ENCODE data around the gene FAM47E.
"Not testable (repeated sequence)": the region's sequence is repeated elsewhere in the genome, so short reads cannot be mapped to it uniquely, and the experiment has no call there.

Gene FAM47E

DNA sequence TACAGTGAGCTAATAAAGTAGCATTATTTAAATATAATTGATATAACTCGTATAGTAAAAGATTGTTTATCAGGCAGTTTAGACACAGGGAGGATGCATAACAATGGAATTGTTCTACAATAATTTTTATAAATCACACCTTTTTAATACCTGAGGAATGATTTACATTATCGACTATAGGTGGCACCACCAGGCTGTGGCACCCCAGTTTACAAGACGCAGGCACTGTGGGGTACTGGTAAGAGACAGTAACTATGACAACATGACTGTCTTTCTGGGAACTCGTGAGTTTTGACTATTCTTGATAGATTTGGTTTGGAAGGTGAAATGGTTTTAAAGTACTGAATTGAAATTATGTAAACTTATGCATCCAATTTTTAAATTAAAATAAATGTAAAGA is 27.9 kb downstream of the FAM47E start:
- no peak overlapping the region for H3K23ac ChIP-seq (ENCODE audit: low read length in 2 of 2)
- H3K4me3 ChIP-seq (ENCODE audit: insufficient read depth in 1 of 2, low read depth in 1 of 2, low read length in 2 of 2) = no peak overlapping the region
- H3K4me2 ChIP-seq (ENCODE audit: low read length, poor library complexity, severe bottlenecking) = no peak overlapping the region
- H3K4ac ChIP-seq (ENCODE audit: low read depth in 1 of 2, low read length in 2 of 2) = no peak overlapping the region
- DNase-seq = no peak
- H2BK5ac ChIP-seq (ENCODE audit: low read depth, low read length, poor library complexity, severe bottlenecking) = no peak overlapping the region
- no peak overlapping the region for H2BK120ac ChIP-seq (ENCODE audit: low read depth, low read length)
- no peak overlapping the region for H3K14ac ChIP-seq (ENCODE audit: low read length in 2 of 2)
- H2AFZ ChIP-seq (ENCODE audit: low read depth, low read length) = no peak overlapping the region
- H2BK15ac ChIP-seq (ENCODE audit: low read depth, poor library complexity, severe bottlenecking) = no peak overlapping the region
- no peak overlapping the region for H3K18ac ChIP-seq (ENCODE audit: low read depth in 1 of 2, low read length in 2 of 2)
- H3K27me3 ChIP-seq (ENCODE audit: control insufficient read depth in 1 of 2, insufficient read depth in 1 of 2, low read length in 2 of 2) = peaks cover 2 to 4% of the 10 kb centered on the region in 2 experiments
- WGBS = 77% methylated on average over 2 of the region's 4 CpGs
- no peak overlapping the region for H3K9ac ChIP-seq (ENCODE audit: low read length)
- H4K8ac ChIP-seq (ENCODE audit: low read length) = no peak overlapping the region
- no peaks in the 10 kb centered on the region for H3K36me3 ChIP-seq (ENCODE audit: control insufficient read depth in 1 of 2, insufficient read depth in 2 of 2, low read depth in 1 of 2, low read length in 2 of 2)
- no peak overlapping the region for H2AK5ac ChIP-seq (ENCODE audit: low read length, severe bottlenecking)
- H3K27ac ChIP-seq (ENCODE audit: low read length, poor library complexity, severe bottlenecking) = no peak overlapping the region
- no peak overlapping the region for H2BK12ac ChIP-seq (ENCODE audit: low read length in 2 of 2)
- no peak overlapping the region for H4K91ac ChIP-seq (ENCODE audit: low read length)
- H3K9me3 ChIP-seq (ENCODE audit: control insufficient read depth, low read length) = no peaks in the 10 kb centered on the region
- H3K4me1 ChIP-seq (ENCODE audit: control insufficient read depth, insufficient read depth, low read depth, low read length) = peaks cover 1% of the 10 kb centered on the region
- no peaks in the 10 kb centered on the region for H3K79me1 ChIP-seq (replicated peaks; ENCODE audit: low read length, poor library complexity, severe bottlenecking)

DNA sequence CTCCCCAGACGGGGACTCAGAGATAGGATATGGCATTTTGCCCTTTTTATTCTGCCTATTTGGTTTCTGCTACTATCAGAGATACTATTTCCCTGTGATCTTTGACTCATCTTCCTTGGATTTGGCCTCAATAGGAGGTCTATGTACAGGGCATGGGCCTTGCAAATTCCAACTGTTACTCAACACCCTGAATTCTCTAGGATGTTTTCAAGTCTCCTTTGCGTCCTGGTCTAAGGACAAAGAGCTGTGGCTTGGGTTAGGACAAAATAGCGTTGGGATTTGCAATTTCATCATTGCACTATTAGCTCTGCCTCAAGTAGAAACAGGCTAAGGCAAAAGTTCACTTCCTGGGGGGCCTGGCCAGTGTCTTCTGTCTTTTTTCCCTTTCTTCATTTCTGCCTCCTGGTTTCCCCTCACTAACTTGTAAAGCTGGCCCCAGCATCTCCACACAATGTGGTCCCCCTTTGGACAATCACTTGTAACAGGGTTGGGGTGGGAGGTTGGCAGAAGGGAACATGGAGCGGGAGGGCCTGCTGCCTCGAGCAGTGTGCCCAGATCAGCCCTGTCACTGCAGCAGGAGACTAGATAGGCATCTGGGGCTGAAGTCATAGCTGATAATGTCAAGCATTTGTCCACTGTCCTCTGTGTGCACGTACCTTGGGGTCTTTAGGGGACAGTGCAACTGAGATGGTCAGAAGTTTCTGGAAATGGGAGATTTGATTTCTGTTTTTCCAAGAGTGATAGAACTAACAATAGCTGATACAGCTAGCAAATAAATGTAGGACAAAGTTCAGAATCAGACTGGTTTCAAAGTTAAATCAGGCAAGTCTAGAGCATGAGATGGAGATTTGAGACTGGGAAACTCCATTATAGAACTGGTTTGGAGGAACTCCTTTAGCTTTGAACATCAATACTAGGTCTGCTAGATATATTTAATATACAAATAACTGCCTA is 29.2 kb downstream of the FAM47E start:
- Histone ChIP-seq H3K4me1 (ENCODE audit: control insufficient read depth, insufficient read depth, low read depth, low read length) (peaks cover 1% of the 10 kb centered on the region), H3K4me2 (ENCODE audit: low read length, poor library complexity, severe bottlenecking) (no peak overlapping the region), H2AK5ac (ENCODE audit: low read length, severe bottlenecking) (no peak overlapping the region), H3K9ac (ENCODE audit: low read length) (no peak overlapping the region), H2BK15ac (ENCODE audit: low read depth, poor library complexity, severe bottlenecking) (no peak overlapping the region), H3K23ac (ENCODE audit: low read length in 2 of 2) (no peak overlapping the region), H2BK12ac (ENCODE audit: low read length in 2 of 2) (no peak overlapping the region), H4K8ac (ENCODE audit: low read length) (no peak overlapping the region), H3K4me3 (ENCODE audit: insufficient read depth in 1 of 2, low read depth in 1 of 2, low read length in 2 of 2) (no peak overlapping the region), H3K27ac (ENCODE audit: low read length, poor library complexity, severe bottlenecking) (no peak overlapping the region), H3K79me1 (replicated peaks; ENCODE audit: low read length, poor library complexity, severe bottlenecking) (no peaks in the 10 kb centered on the region), H3K27me3 (ENCODE audit: control insufficient read depth in 1 of 2, insufficient read depth in 1 of 2, low read length in 2 of 2) (peaks cover 0 to 4% of the 10 kb centered on the region in 2 experiments), H2AFZ (ENCODE audit: low read depth, low read length) (no peak overlapping the region), H3K4ac (ENCODE audit: low read depth in 1 of 2, low read length in 2 of 2) (no peak overlapping the region), H3K36me3 (ENCODE audit: control insufficient read depth in 1 of 2, insufficient read depth in 2 of 2, low read depth in 1 of 2, low read length in 2 of 2) (no peaks in the 10 kb centered on the region), H3K14ac (ENCODE audit: low read length in 2 of 2) (no peak overlapping the region), H3K9me3 (ENCODE audit: control insufficient read depth, low read length) (no peaks in the 10 kb centered on the region), H2BK5ac (ENCODE audit: low read depth, low read length, poor library complexity, severe bottlenecking) (no peak overlapping the region), H4K91ac (ENCODE audit: low read length) (no peak overlapping the region), H3K18ac (ENCODE audit: low read depth in 1 of 2, low read length in 2 of 2) (no peak overlapping the region), H2BK120ac (ENCODE audit: low read depth, low read length) (no peak overlapping the region)
- DNase-seq = no peak
- 74% methylated on average over 5 of the region's 6 CpGs for WGBS

DNA sequence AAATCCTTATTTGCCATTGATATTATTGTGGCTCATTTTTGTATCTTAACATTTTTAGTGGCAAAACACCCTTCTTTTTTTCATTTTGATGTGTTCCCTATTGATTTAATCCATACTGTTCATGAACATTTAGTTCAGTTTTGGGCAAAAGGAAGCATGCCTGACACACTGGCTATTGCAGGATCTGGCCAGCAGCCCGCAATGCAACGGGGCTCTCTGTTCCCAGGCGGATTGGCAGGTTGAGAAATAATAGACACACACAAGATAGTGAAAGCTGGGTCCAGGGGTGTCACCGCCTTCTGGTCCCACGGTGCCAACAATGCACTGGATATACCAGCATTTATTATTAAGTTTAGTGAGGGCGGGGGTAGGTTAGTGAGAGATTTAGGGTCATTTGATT is 30.1 kb downstream of the FAM47E start:
- not testable (repeated sequence) for H4K8ac ChIP-seq (ENCODE audit: low read length)
- 88% methylated on average over 6 of the region's 6 CpGs for WGBS

DNA sequence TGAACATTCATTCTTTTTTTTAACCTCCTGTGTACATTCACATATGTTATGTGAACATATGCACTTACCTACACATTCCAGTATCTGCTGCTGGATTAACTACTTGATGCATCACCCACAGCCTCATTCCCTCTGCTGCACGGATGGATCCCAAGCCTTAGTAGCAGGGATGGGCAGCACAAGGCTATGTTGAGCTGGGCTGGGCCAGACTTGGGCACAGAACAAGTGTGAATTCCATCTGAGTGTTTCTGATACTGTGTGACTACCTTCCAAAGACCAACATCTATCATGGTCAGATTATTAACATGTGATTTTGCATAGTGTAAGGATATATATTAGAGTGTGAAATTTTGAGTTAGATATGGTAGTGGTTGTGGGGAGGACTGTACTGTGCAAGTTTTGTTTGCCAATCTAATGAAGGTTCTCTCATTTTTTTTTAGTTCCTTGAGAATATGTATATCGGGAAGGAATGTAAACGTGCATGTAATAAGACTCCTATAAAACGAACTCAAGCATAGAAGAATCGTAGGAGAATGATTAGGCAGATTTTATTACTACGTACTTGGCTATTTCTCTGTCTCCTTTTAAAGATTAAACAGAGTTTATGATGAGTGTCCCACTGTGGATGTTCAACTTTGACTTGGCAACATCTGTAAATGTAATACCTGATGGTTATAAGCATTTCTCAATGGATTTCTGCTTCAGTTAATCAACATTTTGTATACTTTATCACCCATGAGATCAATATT is 31.6 kb downstream of the FAM47E start:
- no peak overlapping the region for H2BK12ac ChIP-seq (ENCODE audit: low read length in 2 of 2)
- no peak overlapping the region for H3K27ac ChIP-seq (ENCODE audit: low read length, poor library complexity, severe bottlenecking)
- no peak overlapping the region for H3K23ac ChIP-seq (ENCODE audit: low read length in 2 of 2)
- H3K4me1 ChIP-seq (ENCODE audit: control insufficient read depth, insufficient read depth, low read depth, low read length) = peaks cover 1% of the 10 kb centered on the region
- H3K79me1 ChIP-seq (replicated peaks; ENCODE audit: low read length, poor library complexity, severe bottlenecking) = no peaks in the 10 kb centered on the region
- H3K4me3 ChIP-seq (ENCODE audit: insufficient read depth in 1 of 2, low read depth in 1 of 2, low read length in 2 of 2) = no peak overlapping the region
- H4K91ac ChIP-seq (ENCODE audit: low read length) = no peak overlapping the region
- peaks cover 0 to 3% of the 10 kb centered on the region in 2 experiments for H3K27me3 ChIP-seq (ENCODE audit: control insufficient read depth in 1 of 2, insufficient read depth in 1 of 2, low read length in 2 of 2)
- no peak overlapping the region for H3K18ac ChIP-seq (ENCODE audit: low read depth in 1 of 2, low read length in 2 of 2)
- no peak overlapping the region for H3K9ac ChIP-seq (ENCODE audit: low read length)
- no peaks in the 10 kb centered on the region for H3K36me3 ChIP-seq (ENCODE audit: control insufficient read depth in 1 of 2, insufficient read depth in 2 of 2, low read depth in 1 of 2, low read length in 2 of 2)
- H2BK120ac ChIP-seq (ENCODE audit: low read depth, low read length) = no peak overlapping the region
- no peaks in the 10 kb centered on the region for H3K9me3 ChIP-seq (ENCODE audit: control insufficient read depth, low read length)
- H3K4me2 ChIP-seq (ENCODE audit: low read length, poor library complexity, severe bottlenecking) = no peak overlapping the region
- H3K14ac ChIP-seq (ENCODE audit: low read length in 2 of 2) = no peak overlapping the region
- no peak overlapping the region for H2AFZ ChIP-seq (ENCODE audit: low read depth, low read length)
- no peak overlapping the region for H2BK15ac ChIP-seq (ENCODE audit: low read depth, poor library complexity, severe bottlenecking)
- H2BK5ac ChIP-seq (ENCODE audit: low read depth, low read length, poor library complexity, severe bottlenecking) = no peak overlapping the region
- H2AK5ac ChIP-seq (ENCODE audit: low read length, severe bottlenecking) = no peak overlapping the region
- H3K4ac ChIP-seq (ENCODE audit: low read depth in 1 of 2, low read length in 2 of 2) = no peak overlapping the region
- 84% methylated on average over 6 of the region's 6 CpGs for WGBS
- no peak overlapping the region for H4K8ac ChIP-seq (ENCODE audit: low read length)
- DNase-seq = no peak

More for the DNA sequence above, 30.1 kb downstream of the FAM47E start:
- H4K91ac ChIP-seq (ENCODE audit: low read length); H3K4me2 ChIP-seq (ENCODE audit: low read length, poor library complexity, severe bottlenecking); H3K27me3 ChIP-seq (ENCODE audit: control insufficient read depth in 1 of 2, insufficient read depth in 1 of 2, low read length in 2 of 2); DNase-seq; H3K27ac ChIP-seq (ENCODE audit: low read length, poor library complexity, severe bottlenecking); H3K79me1 ChIP-seq (replicated peaks; ENCODE audit: low read length, poor library complexity, severe bottlenecking); H3K4ac ChIP-seq (ENCODE audit: low read depth in 1 of 2, low read length in 2 of 2); H2BK5ac ChIP-seq (ENCODE audit: low read depth, low read length, poor library complexity, severe bottlenecking); H2AFZ ChIP-seq (ENCODE audit: low read depth, low read length); H2AK5ac ChIP-seq (ENCODE audit: low read length, severe bottlenecking); H3K18ac ChIP-seq (ENCODE audit: low read depth in 1 of 2, low read length in 2 of 2); H3K9me3 ChIP-seq (ENCODE audit: control insufficient read depth, low read length); H2BK15ac ChIP-seq (ENCODE audit: low read depth, poor library complexity, severe bottlenecking); H3K36me3 ChIP-seq (ENCODE audit: control insufficient read depth in 1 of 2, insufficient read depth in 2 of 2, low read depth in 1 of 2, low read length in 2 of 2); H3K14ac ChIP-seq (ENCODE audit: low read length in 2 of 2); H3K4me3 ChIP-seq (ENCODE audit: insufficient read depth in 1 of 2, low read depth in 1 of 2, low read length in 2 of 2); H3K4me1 ChIP-seq (ENCODE audit: control insufficient read depth, insufficient read depth, low read depth, low read length); H3K9ac ChIP-seq (ENCODE audit: low read length); H3K23ac ChIP-seq (ENCODE audit: low read length in 2 of 2); H2BK120ac ChIP-seq (ENCODE audit: low read depth, low read length); H2BK12ac ChIP-seq (ENCODE audit: low read length in 2 of 2): not testable (repeated sequence)
